Esophagus muscularis mucosa (tissue), 4 donors: ENCODE data around the gene RCN1. TPM values are rescaled to one million over a fixed set of nuclear protein-coding genes. Genes with fewer than 3 reads are reported as not detected.

Experiments
- DNase-seq: peaks from one replicate; pipeline ENCODE4 v3.0.0-alpha.2; 2017; ENCODE audit errors: extremely low spot score
- H3K27ac ChIP-seq, 4 donors: fragments of 200-600 bp; sonication (generic); replicated peaks in 1 of 4; 1 replicate in 3 of 4; 2 replicates in 1 of 4; pipeline ENCODE4 v1.5.1; 2016 to 2019; ENCODE audit warnings: mild to moderate bottlenecking in 1 of 4
- H3K27me3 ChIP-seq, 4 donors: fragments of 200-600 bp; sonication (generic); one replicate each; pipeline versions ENCODE4 v1.5.1 to v1.6.0; 2016 to 2019
- H3K36me3 ChIP-seq, 4 donors: fragments of 200-600 bp; sonication (generic); one replicate each; pipeline ENCODE4 v1.5.1; 2016 to 2019
- H3K4me1 ChIP-seq, 4 donors: fragments of 200-600 bp; sonication (generic); one replicate each; pipeline ENCODE4 v1.5.1; 2016 to 2019
- H3K4me3 ChIP-seq, 4 donors: fragments of 200-600 bp; sonication (generic); 1 replicate in 2 of 4; 2 replicates in 2 of 4; pipeline ENCODE4 v1.5.1; 2016 to 2019; ENCODE audit warnings: mild to moderate bottlenecking in 4 of 4, moderate library complexity in 1 of 4
- H3K9me3 ChIP-seq, 4 donors: fragments of 200-600 bp; sonication (generic); 1 replicate in 3 of 4; 2 replicates in 1 of 4; pipeline ENCODE4 v1.5.1; 2016 to 2019
- CTCF ChIP-seq, 3 experiments: fragments of 200-600 bp in 2 of 3; fragments of 450-650 bp in 1 of 3; sonication (generic) in 2 of 3; IDR thresholded peaks; one replicate each; pipeline ENCODE4 v1.5.1; 2017 to 2019; ENCODE audit warnings: antibody characterized with exemption in 3 of 3, mild to moderate bottlenecking in 2 of 3, moderate library complexity in 1 of 3
- EP300 ChIP-seq: sonication (generic); formaldehyde crosslinking; IDR thresholded peaks from one replicate; pipeline ENCODE4 v1.6.1; 2017; ENCODE audit warnings: antibody characterized with exemption
- POLR2A ChIP-seq: fragments of 450-650 bp; IDR thresholded peaks from one replicate; pipeline ENCODE4 v1.6.1; 2017; ENCODE audit warnings: antibody characterized with exemption, moderate library complexity, mild to moderate bottlenecking, low read depth
- POLR2AphosphoS5 ChIP-seq, 2 donors: sonication (generic); formaldehyde crosslinking; IDR thresholded peaks; one replicate each; pipeline ENCODE4 v1.6.1; 2017; ENCODE audit warnings: antibody characterized with exemption in 2 of 2
- WGBS: methylation state at CpG from one replicate; pipeline ENCODE4 v1.1.5; 2018; 5-methylcytosine and 5-hydroxymethylcytosine counted together
- intact Hi-C: fragments of 100-400 bp; cut with DNase I; formaldehyde crosslinking; loops from one replicate; pipeline ENCODE4 v1.15.1; 2023
- total RNA-seq, 4 donors: library from RNA; depleted of rRNA; stranded (reverse); fragments of >200 nt; gene quantifications; one replicate each; pipeline versions ENCODE4 v1.1.0 to v1.2.1, GENCODE V29; 2016

RCN1 gene
- total RNA-seq, 4 donors from 2014 or later: 27.8 to 67.8 (median 48.8) TPM

GRCh38 chr11:32122200-32122599 lies 31.3 kb downstream of the RCN1 start:
- Histone ChIP-seq H3K4me1 (no peaks in the 10 kb centered on the region), H3K36me3 (no peaks in the 10 kb centered on the region), H3K9me3 (peaks cover 0 to 4% (median 3%) of the 10 kb centered on the region in 4 donors), H3K27ac (no peak overlapping the region), H3K4me3 (no peak overlapping the region), H3K27me3 (peaks cover 0 to 7% (median 0%) of the 10 kb centered on the region in 4 donors)
- WGBS: 82% methylated on average over 2 of the region's 2 CpGs
- DNase-seq: no peak
- TF ChIP-seq POLR2A: no peak
- TF ChIP-seq CTCF (IDR thresholded peaks at IDR 0.05): no peak
- no peak for TF ChIP-seq EP300
- intact Hi-C loops: no loop called here

GRCh38 chr11:32131321-32131720 lies 40.4 kb downstream of the RCN1 start:
- no peaks in the 10 kb centered on the region for H3K4me1 ChIP-seq
- intact Hi-C loops: no loop called here
- H3K36me3 ChIP-seq: no peaks in the 10 kb centered on the region
- peaks cover 0 to 14% (median 14%) of the 10 kb centered on the region in 4 donors for H3K9me3 ChIP-seq
- DNase-seq: no peak
- H3K4me3 ChIP-seq: no peak overlapping the region
- WGBS: 78% methylated on average over 3 of the region's 3 CpGs
- TF ChIP-seq POLR2A (no peak), EP300 (no peak), POLR2AphosphoS5 (IDR thresholded peaks at IDR 0.05) (no peak), CTCF (IDR thresholded peaks at IDR 0.05) (no peak)
- no peak overlapping the region for H3K27ac ChIP-seq
- H3K27me3 ChIP-seq: peaks cover 0 to 2% (median 0%) of the 10 kb centered on the region in 4 donors

- Histone ChIP-seq H3K36me3 (no peaks in the 10 kb centered on the region), H3K4me1 (peaks cover 0 to 5% (median 0%) of the 10 kb centered on the region in 4 donors), H3K9me3 (no peaks in the 10 kb centered on the region), H3K27me3 (no peaks in the 10 kb centered on the region), H3K27ac (no peak overlapping the region), H3K4me3 (no peak overlapping the region)
- TF ChIP-seq POLR2A (no peak), EP300 (no peak), POLR2AphosphoS5 (IDR thresholded peaks at IDR 0.05) (no peak), CTCF (IDR thresholded peaks at IDR 0.05) (no peak)
- no peak for DNase-seq
- intact Hi-C loops: no loop called here
- WGBS: 79% methylated on average over 3 of the region's 3 CpGs
Observed at GRCh38 chr11:32136657-32137056, 45.8 kb downstream of the RCN1 start.

- Histone ChIP-seq H3K4me1 (peaks cover 0 to 5% (median 0%) of the 10 kb centered on the region in 4 donors), H3K27me3 (no peaks in the 10 kb centered on the region), H3K27ac (no peak overlapping the region), H3K4me3 (no peak overlapping the region), H3K36me3 (no peaks in the 10 kb centered on the region), H3K9me3 (no peaks in the 10 kb centered on the region)
- TF ChIP-seq POLR2A: no peak
- TF ChIP-seq POLR2AphosphoS5 (IDR thresholded peaks at IDR 0.05): no peak
- TF ChIP-seq CTCF (IDR thresholded peaks at IDR 0.05): no peak
- no peak for TF ChIP-seq EP300
- no peak for DNase-seq
- intact Hi-C loops: no loop called here
- WGBS: 23% methylated on average over 2 of the region's 2 CpGs
Observed at GRCh38 chr11:32137263-32137662, 46.4 kb downstream of the RCN1 start.

GRCh38 chr11:32137869-32138268 lies 47.0 kb downstream of the RCN1 start:
- intact Hi-C loops: no loop called here
- Histone ChIP-seq H3K4me1 (peaks cover 0 to 5% (median 0%) of the 10 kb centered on the region in 4 donors), H3K9me3 (no peaks in the 10 kb centered on the region), H3K36me3 (no peaks in the 10 kb centered on the region), H3K27me3 (no peaks in the 10 kb centered on the region), H3K4me3 (no peak overlapping the region), H3K27ac (no peak overlapping the region)
- no peak for DNase-seq
- no peak for TF ChIP-seq POLR2A
- no peak for TF ChIP-seq POLR2AphosphoS5 (IDR thresholded peaks at IDR 0.05)
- TF ChIP-seq EP300: no peak
- TF ChIP-seq CTCF (IDR thresholded peaks at IDR 0.05): no peak
- 100% methylated on average over 3 of the region's 3 CpGs for WGBS
